Right hindlimb (tissue), 1 donor: ENCODE measurements around the gene MRPS17.

Experiments used
- DNase-seq: peaks from one replicate; pipeline ENCODE4 v3.0.0-alpha.2; 2018

Gene MRPS17

GRCh38 chr7:55973747-55974250, 22.1 kb downstream of the MRPS17 start:
- DNase-seq, result no peak

GRCh38 chr7:55975988-55976633, 24.4 kb downstream of the MRPS17 start:
- DNase-seq, result no peak

- DNase-seq, result no peak
Observed at GRCh38 chr7:55977831-55978230, 26.2 kb downstream of the MRPS17 start.

GRCh38 chr7:55980266-55980665, 28.6 kb downstream of the MRPS17 start:
- no peak for DNase-seq

- DNase-seq, result no peak
Observed at GRCh38 chr7:55983537-55983936, 31.9 kb downstream of the MRPS17 start.

- no peak for DNase-seq
Observed at GRCh38 chr7:55992346-55992745, 40.7 kb downstream of the MRPS17 start.

GRCh38 chr7:55996856-55997500, 45.3 kb downstream of the MRPS17 start:
- DNase-seq, result no peak

GRCh38 chr7:56003749-56004148, 52.1 kb downstream of the MRPS17 start:
- no peak for DNase-seq
